SJCRH30 (cell line): ENCODE measurements around the gene ASGR2. TPM values are rescaled to one million over a fixed set of nuclear protein-coding genes. Genes with fewer than 3 reads are reported as not detected.
"Not testable (repeated sequence)": the region's sequence is repeated elsewhere in the genome, so short reads cannot be mapped to it uniquely, and the experiment has no call there.

Experiments used
- DNase-seq, 2 experiments: peaks; one replicate each; pipeline ENCODE4 v3.0.0-alpha.2; 2015 to 2020
- H3K27ac ChIP-seq: fragments of 250-450 bp; sonication (Bioruptor Pico); 2 replicates; pipeline ENCODE4 v1.5.1; 2020; ENCODE audit warnings: mild to moderate bottlenecking, moderate library complexity
- H3K27me3 ChIP-seq: fragments of 250-450 bp; sonication (Bioruptor Pico); 2 replicates; pipeline ENCODE4 v1.5.1; 2020; ENCODE audit warnings: mild to moderate bottlenecking, moderate library complexity
- H3K36me3 ChIP-seq: fragments of 250-450 bp; sonication (Bioruptor Pico); 2 replicates; pipeline ENCODE4 v1.5.1; 2020; ENCODE audit warnings: mild to moderate bottlenecking, moderate library complexity
- H3K4me1 ChIP-seq: fragments of 250-450 bp; sonication (Bioruptor Pico); 2 replicates; pipeline ENCODE4 v1.5.1; 2020; ENCODE audit warnings: mild to moderate bottlenecking, moderate library complexity
- H3K4me3 ChIP-seq: fragments of 250-450 bp; sonication (Bioruptor Pico); 2 replicates; pipeline ENCODE4 v1.5.1; 2020; ENCODE audit warnings: mild to moderate bottlenecking, moderate library complexity
- H3K9me3 ChIP-seq: fragments of 250-450 bp; sonication (Bioruptor Pico); replicated peaks from 2 replicates; pipeline ENCODE4 v1.5.1; 2020; ENCODE audit warnings: mild to moderate bottlenecking, moderate library complexity
- total RNA-seq: library from RNA; depleted of rRNA; stranded (reverse); fragments of >200 nt; shearing (Covaris generic); gene quantifications from 2 replicates; pipeline ENCODE4 v1.2.3, GENCODE V29; 2014; rRNA removed

ASGR2 gene, protein sequence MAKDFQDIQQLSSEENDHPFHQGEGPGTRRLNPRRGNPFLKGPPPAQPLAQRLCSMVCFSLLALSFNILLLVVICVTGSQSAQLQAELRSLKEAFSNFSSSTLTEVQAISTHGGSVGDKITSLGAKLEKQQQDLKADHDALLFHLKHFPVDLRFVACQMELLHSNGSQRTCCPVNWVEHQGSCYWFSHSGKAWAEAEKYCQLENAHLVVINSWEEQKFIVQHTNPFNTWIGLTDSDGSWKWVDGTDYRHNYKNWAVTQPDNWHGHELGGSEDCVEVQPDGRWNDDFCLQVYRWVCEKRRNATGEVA
- total RNA-seq: not detected in 2 replicates

- Histone ChIP-seq H3K4me1 (no peaks in the 10 kb centered on the region), H3K4me3 (no peak within 1 kb of the TSS), H3K9me3 (no peaks in the 10 kb centered on the region), H3K27ac (no peak within 1 kb of the TSS), H3K36me3 (no peaks in the 10 kb centered on the region), H3K27me3 (no peaks in the 10 kb centered on the region)
- DNase-seq: no peak
These were observed at the start of gene ASGR2 for GRCh38 chr17:7114241-7114874. Gene ASGR2 (minus strand): TSS chr17:7114822. CDS start chr17:7114240, 582 bp downstream.

- not testable (repeated sequence) for DNase-seq, H3K4me3 ChIP-seq, H3K4me1 ChIP-seq, H3K27me3 ChIP-seq, H3K27ac ChIP-seq, H3K36me3 ChIP-seq, H3K9me3 ChIP-seq
These were observed 44.9 kb upstream of the ASGR2 start for GRCh38 chr17:7159571-7159970.

DNA sequence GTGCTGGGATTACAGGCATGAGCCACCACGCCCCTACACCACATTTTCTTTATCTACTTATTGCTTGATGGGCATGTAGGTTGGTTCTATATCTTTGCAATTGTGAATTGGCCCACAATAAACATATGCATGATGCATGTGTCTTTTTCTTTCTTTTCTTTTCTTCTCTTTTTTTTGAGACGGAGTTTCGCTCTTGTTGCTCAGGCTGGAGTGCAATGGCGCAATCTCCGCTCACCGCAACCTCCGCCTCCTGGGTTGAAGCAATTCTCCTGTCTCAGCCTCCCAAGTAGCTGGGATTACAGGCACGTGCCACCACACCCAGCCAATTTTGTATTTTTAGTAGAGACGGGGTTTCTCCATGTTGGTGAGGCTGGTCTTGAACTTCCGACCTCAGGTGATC lies 43.8 kb upstream of the ASGR2 start:
- H3K9me3 ChIP-seq, DNase-seq, H3K4me3 ChIP-seq, H3K36me3 ChIP-seq, H3K4me1 ChIP-seq, H3K27ac ChIP-seq, H3K27me3 ChIP-seq: not testable (repeated sequence)

- H3K27me3 ChIP-seq: no peaks in the 10 kb centered on the region
- no peaks in the 10 kb centered on the region for H3K4me1 ChIP-seq
These were observed 41.8 kb upstream of the ASGR2 start for GRCh38 chr17:7156342-7156940.

GRCh38 chr17:7147772-7148171 lies 33.1 kb upstream of the ASGR2 start:
- H3K27ac ChIP-seq: no peak overlapping the region

More at GRCh38 chr17:7156342-7156940, 41.8 kb upstream of the ASGR2 start:
- H3K9me3 ChIP-seq: no peaks in the 10 kb centered on the region
- H3K36me3 ChIP-seq: no peaks in the 10 kb centered on the region
- no peak for DNase-seq
- no peak overlapping the region for H3K4me3 ChIP-seq
- no peak overlapping the region for H3K27ac ChIP-seq

DNA sequence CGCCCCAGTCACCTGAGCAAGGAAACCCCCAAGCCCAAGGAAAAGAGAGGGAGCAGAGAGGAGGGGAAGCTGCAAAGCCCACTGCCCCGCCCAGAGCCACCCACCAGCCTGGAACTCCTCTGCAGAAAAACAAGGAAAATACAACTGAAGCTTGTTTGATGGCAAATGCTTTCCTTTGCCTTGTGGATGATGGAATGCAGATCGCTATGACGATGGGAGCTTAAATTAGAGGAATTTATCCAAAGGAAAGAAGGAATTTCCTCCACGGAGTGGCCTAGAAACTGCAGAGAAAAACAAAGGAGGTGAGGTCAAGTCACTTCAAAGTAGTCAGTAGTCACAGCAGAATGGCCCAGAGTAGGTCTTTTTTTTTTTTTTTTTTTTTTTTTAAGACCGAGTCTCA lies 31.5 kb upstream of the ASGR2 start:
- H3K27me3 ChIP-seq: no peaks in the 10 kb centered on the region
- DNase-seq: no peak
- no peak overlapping the region for H3K27ac ChIP-seq
- H3K4me1 ChIP-seq: no peaks in the 10 kb centered on the region
- H3K36me3 ChIP-seq: no peaks in the 10 kb centered on the region
- H3K9me3 ChIP-seq: no peaks in the 10 kb centered on the region
- no peak overlapping the region for H3K4me3 ChIP-seq

More at GRCh38 chr17:7147772-7148171, 33.1 kb upstream of the ASGR2 start:
- no peaks in the 10 kb centered on the region for H3K4me1 ChIP-seq
- no peak overlapping the region for H3K4me3 ChIP-seq
- no peaks in the 10 kb centered on the region for H3K36me3 ChIP-seq
- H3K9me3 ChIP-seq: no peaks in the 10 kb centered on the region
- no peak for DNase-seq
- H3K27me3 ChIP-seq: no peaks in the 10 kb centered on the region

- Histone ChIP-seq H3K4me3 (no peak overlapping the region), H3K27ac (no peak overlapping the region), H3K9me3 (no peaks in the 10 kb centered on the region), H3K4me1 (no peaks in the 10 kb centered on the region), H3K36me3 (no peaks in the 10 kb centered on the region), H3K27me3 (no peaks in the 10 kb centered on the region)
- DNase-seq: no peak
These were observed 29.6 kb upstream of the ASGR2 start for GRCh38 chr17:7144213-7144612.

DNA sequence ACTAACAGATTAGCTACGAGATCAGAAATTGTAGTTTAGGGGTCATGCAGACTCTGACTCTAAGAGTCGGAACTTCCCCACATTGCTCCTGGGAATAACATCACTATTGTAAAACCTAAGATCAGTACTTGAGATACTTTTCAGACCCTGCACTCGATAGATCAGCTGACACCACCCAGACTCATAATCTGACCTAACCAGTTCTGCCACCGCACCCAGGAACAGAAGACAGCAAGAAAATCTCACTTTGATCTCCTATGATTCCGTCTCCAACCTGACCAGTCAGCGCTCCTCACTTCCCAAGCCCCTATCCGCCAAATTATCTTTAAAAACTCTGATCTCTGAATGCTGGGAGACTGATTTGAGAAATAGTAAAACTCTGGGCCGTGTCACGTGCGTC lies 27.2 kb upstream of the ASGR2 start:
- no peaks in the 10 kb centered on the region for H3K9me3 ChIP-seq
- no peak overlapping the region for H3K27ac ChIP-seq
- no peaks in the 10 kb centered on the region for H3K27me3 ChIP-seq
- H3K36me3 ChIP-seq: no peaks in the 10 kb centered on the region
- no peaks in the 10 kb centered on the region for H3K4me1 ChIP-seq
- H3K4me3 ChIP-seq: no peak overlapping the region
- no peak for DNase-seq

- no peak overlapping the region for H3K4me3 ChIP-seq
- DNase-seq: no peak
- no peaks in the 10 kb centered on the region for H3K27me3 ChIP-seq
- no peak overlapping the region for H3K27ac ChIP-seq
- no peaks in the 10 kb centered on the region for H3K36me3 ChIP-seq
- H3K4me1 ChIP-seq: no peaks in the 10 kb centered on the region
- H3K9me3 ChIP-seq: no peaks in the 10 kb centered on the region
These were observed 24.8 kb upstream of the ASGR2 start for GRCh38 chr17:7139400-7139799.

DNA sequence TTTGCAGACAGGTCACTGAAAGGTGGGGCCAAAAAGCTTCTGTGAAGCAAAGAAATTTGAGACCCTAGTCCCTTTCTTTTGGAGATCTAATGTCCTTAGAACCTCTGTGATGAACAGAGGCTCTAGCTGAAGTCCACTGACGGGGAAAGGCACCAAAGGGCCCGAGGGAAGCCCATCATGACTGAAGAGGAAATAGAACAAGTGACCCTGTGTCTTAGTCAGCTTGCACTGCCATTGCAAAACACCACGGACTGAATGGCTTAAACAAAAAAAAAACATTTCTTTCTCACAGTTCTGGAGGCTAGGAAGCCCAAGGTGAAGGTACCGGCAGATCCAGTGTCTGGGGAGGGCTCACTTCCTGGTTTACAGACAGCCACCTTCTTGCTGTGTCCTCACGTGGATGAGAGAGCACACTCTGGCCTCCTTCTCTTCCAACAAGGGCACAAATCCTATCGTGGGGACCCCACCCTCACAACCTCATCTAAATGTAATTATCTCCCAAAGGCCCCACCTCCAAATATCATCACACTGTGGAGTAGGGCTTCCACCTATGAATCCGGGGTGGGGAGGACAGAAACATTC lies 24.3 kb upstream of the ASGR2 start:
- no peaks in the 10 kb centered on the region for H3K9me3 ChIP-seq
- H3K27me3 ChIP-seq: no peaks in the 10 kb centered on the region
- no peaks in the 10 kb centered on the region for H3K4me1 ChIP-seq
- H3K4me3 ChIP-seq: no peak overlapping the region
- H3K36me3 ChIP-seq: no peaks in the 10 kb centered on the region
- no peak for DNase-seq
- H3K27ac ChIP-seq: no peak overlapping the region

GRCh38 chr17:7137171-7137943 lies 22.7 kb upstream of the ASGR2 start:
- Histone ChIP-seq H3K4me3 (no peak overlapping the region), H3K27me3 (no peaks in the 10 kb centered on the region), H3K27ac (no peak overlapping the region), H3K9me3 (no peaks in the 10 kb centered on the region), H3K4me1 (no peaks in the 10 kb centered on the region), H3K36me3 (no peaks in the 10 kb centered on the region)
- no peak for DNase-seq

- DNase-seq: peak; percentile 46 to 65
- Histone ChIP-seq H3K9me3 (no peaks in the 10 kb centered on the region), H3K36me3 (no peaks in the 10 kb centered on the region), H3K27ac (no peak overlapping the region), H3K4me1 (no peaks in the 10 kb centered on the region), H3K27me3 (no peaks in the 10 kb centered on the region), H3K4me3 (no peak overlapping the region)
These were observed 21.8 kb upstream of the ASGR2 start for GRCh38 chr17:7136266-7136877.

- no peak for DNase-seq
- Histone ChIP-seq H3K4me3 (no peak overlapping the region), H3K27ac (no peak overlapping the region), H3K9me3 (no peaks in the 10 kb centered on the region), H3K4me1 (no peaks in the 10 kb centered on the region), H3K36me3 (no peaks in the 10 kb centered on the region), H3K27me3 (no peaks in the 10 kb centered on the region)
These were observed 19.3 kb upstream of the ASGR2 start for GRCh38 chr17:7133916-7134315.

GRCh38 chr17:7133424-7133823 lies 18.8 kb upstream of the ASGR2 start:
- Histone ChIP-seq H3K27me3 (no peaks in the 10 kb centered on the region), H3K4me1 (no peaks in the 10 kb centered on the region), H3K4me3 (no peak overlapping the region), H3K9me3 (no peaks in the 10 kb centered on the region), H3K27ac (no peak overlapping the region), H3K36me3 (no peaks in the 10 kb centered on the region)
- no peak for DNase-seq
